Measurements from ENCODE around the gene CPN1. TPM values are rescaled to one million over a fixed set of nuclear protein-coding genes. Genes with fewer than 3 reads are reported as not detected.

CPN1 gene
- total and polyA plus RNA-seq, 10 of the 15 experiments (the other 5 are each of a cell fraction or from before 2014, with no cell fraction given), result 0.03 to 0.10 TPM; not detected in 8

GRCh38 chr10:100021322-100021721, 60.3 kb downstream of the CPN1 start (continued):
- TF ChIP-seq ZBTB33 (IDR thresholded peaks at IDR 0.05) (no peak), PKNOX1 (IDR thresholded peaks at IDR 0.05) (peak; percentile 95), JUNB (IDR thresholded peaks at IDR 0.05) (0 out of 2 replicates have a peak, but pooled peaks have one; percentile 7), ZNF622 (IDR thresholded peaks at IDR 0.05) (no peak), HDAC2 (IDR thresholded peaks at IDR 0.05) (no peak), TCF7 (IDR thresholded peaks at IDR 0.05; ENCODE audit: borderline replicate concordance) (no peak), POLR2A (IDR thresholded peaks at IDR 0.05; ENCODE audit: low read depth, low read length) (no peak), BACH1 (IDR thresholded peaks at IDR 0.05; ENCODE audit: borderline replicate concordance) (no peak), ZNF217 (IDR thresholded peaks at IDR 0.05) (no peak), SIX5 (IDR thresholded peaks at IDR 0.05; ENCODE audit: low read depth, low read length, severe bottlenecking) (no peak), CREM (IDR thresholded peaks at IDR 0.05; ENCODE audit: low read depth) (no peak), NRF1 (conservative IDR thresholded peaks at IDR 0.05; ENCODE audit: low read depth, low read length) (no peak), BCL11A (IDR thresholded peaks at IDR 0.05; ENCODE audit: low read depth, low read length) (no peak), TCF3 (IDR thresholded peaks at IDR 0.05; ENCODE audit: borderline replicate concordance, insufficient read depth, low read depth, low read length) (no peak), WRNIP1 (IDR thresholded peaks at IDR 0.05; ENCODE audit: borderline replicate concordance, low read depth, low read length) (no peak), CUX1 (IDR thresholded peaks at IDR 0.05; ENCODE audit: insufficient replicate concordance, low read depth, low read length) (no peak), NKRF (conservative IDR thresholded peaks at IDR 0.05) (no peak), ZNF592 (IDR thresholded peaks at IDR 0.05) (no peak)

Measured in GM12878 (cell line).